Type B pancreatic cell (in vitro differentiated cells): ENCODE results near the gene CD8B2. TPM values are rescaled to one million over a fixed set of nuclear protein-coding genes. Genes with fewer than 3 reads are reported as not detected.
"Not testable (repeated sequence)": the region's sequence is repeated elsewhere in the genome, so short reads cannot be mapped to it uniquely, and the experiment has no call there.

Experiments
- DNase-seq: peaks from one replicate; pipeline ENCODE4 v3.0.0; 2021; ENCODE audit warnings: mixed read lengths; ENCODE audit not compliant: unreplicated experiment; ENCODE audit errors: extremely low spot score
- H3K27ac Mint-ChIP-seq: 2 replicates; pipeline ENCODE4 v1.8.0; 2021; ENCODE audit warnings: mild to moderate bottlenecking, mixed read lengths
- H3K27me3 Mint-ChIP-seq: 2 replicates; pipeline ENCODE4 v1.8.0; 2021; ENCODE audit warnings: mixed read lengths
- H3K36me3 Mint-ChIP-seq: 2 replicates; pipeline ENCODE4 v1.8.0; 2021; ENCODE audit warnings: mixed read lengths
- H3K4me1 Mint-ChIP-seq: one replicate; pipeline ENCODE4 v1.8.0; 2021; ENCODE audit warnings: mixed read lengths; ENCODE audit not compliant: unreplicated experiment
- H3K4me3 Mint-ChIP-seq: 2 replicates; pipeline ENCODE4 v1.8.0; 2021; ENCODE audit warnings: mild to moderate bottlenecking, mixed read lengths
- H3K9me3 Mint-ChIP-seq: 2 replicates; pipeline ENCODE4 v1.8.0; 2021; ENCODE audit warnings: mixed read lengths
- long read RNA-seq: library from polyadenylated mRNA; unstranded; transcript quantifications from one replicate; pipeline ENCODE4 v2.0.0, GENCODE V29; 2020
- total RNA-seq: library from RNA; stranded (reverse); gene quantifications from 2 replicates; pipeline ENCODE4 v1.2.1, GENCODE V29; 2021; ENCODE audit warnings: low replicate concordance
- TF ChIP-seq, protein P1 (sequence below): fragments of 200-600 bp; sonication (generic); conservative IDR thresholded peaks from 2 replicates; pipeline ENCODE4 v1.5.0; 2021; ENCODE audit warnings: antibody characterized with exemption, mild to moderate bottlenecking

Gene CD8B2
- total RNA-seq = 0.31 TPM in 2 replicates
- long read RNA-seq, full-length matches to known transcripts = 1 of 2 reads
- long read RNA-seq, partial matches to known transcripts = 0 of 2 reads
- long read RNA-seq, other reads (novel, unspliced or antisense) = 1 of 2 reads

DNA sequence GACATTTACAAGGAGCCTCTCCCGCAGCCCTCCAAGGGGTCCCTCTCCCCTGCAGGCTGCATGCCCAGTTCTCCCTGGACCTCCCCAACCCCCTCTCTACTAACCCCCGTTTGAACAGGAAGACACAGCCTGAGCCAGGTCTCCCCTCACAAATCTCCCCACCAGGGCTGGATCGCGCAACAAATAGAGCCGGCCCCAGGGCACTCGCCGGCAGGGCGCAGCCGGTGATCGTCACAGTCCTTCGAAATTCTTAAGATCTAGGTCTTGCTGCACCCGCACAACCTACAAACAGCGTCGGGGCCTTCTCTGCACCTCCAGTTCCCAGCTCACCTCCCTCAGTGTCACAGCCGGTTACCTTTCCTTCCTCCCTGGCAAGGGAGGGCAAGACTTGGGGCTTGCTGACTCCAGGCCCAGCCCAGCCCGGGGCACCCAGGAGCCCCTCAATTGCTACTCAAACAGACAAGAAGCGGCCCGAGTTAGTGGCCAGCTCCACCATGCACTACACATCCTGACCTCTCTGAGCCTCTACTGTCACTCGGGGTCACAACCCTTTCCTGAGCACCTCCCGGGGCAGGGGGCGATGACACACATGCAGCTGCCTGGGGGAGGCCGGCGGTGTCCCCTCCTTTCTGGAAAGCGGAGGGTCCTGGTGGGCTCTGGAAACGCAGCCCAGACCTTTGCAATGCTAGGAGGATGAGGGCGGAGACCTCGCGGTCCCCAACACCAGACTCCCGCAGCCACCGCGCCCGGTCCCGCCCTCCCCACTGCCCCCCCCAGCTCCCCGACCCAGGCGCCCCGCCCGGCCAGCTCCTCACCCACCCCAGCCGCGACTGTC is at the start of gene CD8B2:
Gene CD8B2, plus strand, starts transcription at position 814 of the 835 bp plus-strand sequence. CDS start 63 bp downstream, outside the sequence.
- DNase-seq = not testable (repeated sequence)

DNA sequence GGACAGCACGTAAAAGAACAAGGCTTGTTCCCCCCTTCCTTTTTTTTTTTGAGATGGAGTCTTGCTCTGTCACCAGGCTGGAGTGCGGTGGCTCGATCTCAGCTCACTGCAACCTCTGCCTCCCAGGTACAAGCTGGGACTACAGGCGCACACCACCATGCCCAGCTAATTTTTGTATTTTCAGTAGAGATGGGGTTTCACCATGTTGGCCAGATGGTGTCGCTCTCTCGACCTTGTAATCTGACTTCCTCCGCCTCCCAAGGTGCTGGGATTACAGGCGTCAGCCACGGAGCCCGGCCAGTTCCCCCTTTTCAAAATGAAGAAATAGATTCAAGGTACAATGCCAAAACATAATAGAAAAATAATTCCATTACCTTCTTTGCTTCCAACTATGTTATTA is 25.3 kb upstream of the CD8B2 start:
- not testable (repeated sequence) for H3K9me3 Mint-ChIP-seq, H3K36me3 Mint-ChIP-seq, H3K4me1 Mint-ChIP-seq, H3K27ac Mint-ChIP-seq, H3K27me3 Mint-ChIP-seq, H3K4me3 Mint-ChIP-seq, DNase-seq
- TF ChIP-seq, protein P1, sequence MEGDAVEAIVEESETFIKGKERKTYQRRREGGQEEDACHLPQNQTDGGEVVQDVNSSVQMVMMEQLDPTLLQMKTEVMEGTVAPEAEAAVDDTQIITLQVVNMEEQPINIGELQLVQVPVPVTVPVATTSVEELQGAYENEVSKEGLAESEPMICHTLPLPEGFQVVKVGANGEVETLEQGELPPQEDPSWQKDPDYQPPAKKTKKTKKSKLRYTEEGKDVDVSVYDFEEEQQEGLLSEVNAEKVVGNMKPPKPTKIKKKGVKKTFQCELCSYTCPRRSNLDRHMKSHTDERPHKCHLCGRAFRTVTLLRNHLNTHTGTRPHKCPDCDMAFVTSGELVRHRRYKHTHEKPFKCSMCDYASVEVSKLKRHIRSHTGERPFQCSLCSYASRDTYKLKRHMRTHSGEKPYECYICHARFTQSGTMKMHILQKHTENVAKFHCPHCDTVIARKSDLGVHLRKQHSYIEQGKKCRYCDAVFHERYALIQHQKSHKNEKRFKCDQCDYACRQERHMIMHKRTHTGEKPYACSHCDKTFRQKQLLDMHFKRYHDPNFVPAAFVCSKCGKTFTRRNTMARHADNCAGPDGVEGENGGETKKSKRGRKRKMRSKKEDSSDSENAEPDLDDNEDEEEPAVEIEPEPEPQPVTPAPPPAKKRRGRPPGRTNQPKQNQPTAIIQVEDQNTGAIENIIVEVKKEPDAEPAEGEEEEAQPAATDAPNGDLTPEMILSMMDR = peak; percentile 47

More for the DNA sequence above, at the start of gene CD8B2:
- not testable (repeated sequence) for H3K4me3 Mint-ChIP-seq, H3K4me1 Mint-ChIP-seq, H3K36me3 Mint-ChIP-seq, H3K9me3 Mint-ChIP-seq, H3K27ac Mint-ChIP-seq
- peaks cover 24% of the 10 kb centered on the region for H3K27me3 Mint-ChIP-seq

DNA sequence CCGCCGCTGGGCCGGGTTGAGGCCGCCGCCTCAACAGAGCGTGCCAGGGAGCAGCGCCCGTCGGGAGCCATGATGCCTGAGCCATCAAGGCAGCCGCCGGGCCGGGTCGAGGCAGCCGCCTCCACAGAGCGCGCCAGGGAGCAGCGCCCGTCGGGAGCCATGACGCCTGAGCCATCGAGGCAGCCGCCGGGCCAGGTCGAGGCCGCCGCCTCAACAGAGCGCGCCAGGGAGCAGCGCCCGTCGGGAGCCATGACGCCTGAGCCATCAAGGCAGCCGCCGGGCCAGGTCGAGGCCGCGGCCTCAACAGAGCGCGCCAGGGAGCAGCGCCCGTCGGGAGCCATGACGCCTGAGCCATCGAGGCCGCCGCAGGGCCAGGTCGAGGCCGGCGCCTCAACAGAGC is 19.6 kb upstream of the CD8B2 start:
- not testable (repeated sequence) for H3K27me3 Mint-ChIP-seq, H3K4me1 Mint-ChIP-seq, DNase-seq, H3K36me3 Mint-ChIP-seq, H3K9me3 Mint-ChIP-seq, H3K27ac Mint-ChIP-seq, H3K4me3 Mint-ChIP-seq

DNA sequence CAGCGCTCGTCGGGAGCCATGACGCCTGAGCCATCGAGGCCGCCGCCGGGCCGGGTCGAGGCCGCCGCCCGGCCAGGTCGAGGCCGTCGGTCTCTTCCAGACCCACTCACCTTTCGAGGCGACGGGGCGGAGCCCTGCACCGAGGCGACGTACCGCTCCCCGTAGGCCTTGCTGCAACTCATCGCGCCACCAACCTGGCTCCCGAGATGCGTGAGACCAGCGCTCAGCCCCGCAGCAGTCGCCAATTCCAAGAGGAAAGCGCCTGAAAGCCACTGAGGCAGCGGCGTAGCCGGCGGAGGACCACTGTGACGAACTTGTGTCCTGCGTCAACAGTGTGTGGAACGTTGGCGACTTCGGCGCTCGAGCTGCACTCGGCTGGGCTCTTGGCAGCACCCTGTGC is 19.1 kb upstream of the CD8B2 start, which contains the start of gene RGPD3:
Gene RGPD3, minus strand, starts transcription at position 307 of the 400 bp plus-strand sequence. Its CDS starts 125 bp downstream, at position 182.
- not testable (repeated sequence) for H3K27me3 Mint-ChIP-seq, H3K27ac Mint-ChIP-seq, H3K36me3 Mint-ChIP-seq, DNase-seq, H3K9me3 Mint-ChIP-seq, H3K4me3 Mint-ChIP-seq, H3K4me1 Mint-ChIP-seq

DNA sequence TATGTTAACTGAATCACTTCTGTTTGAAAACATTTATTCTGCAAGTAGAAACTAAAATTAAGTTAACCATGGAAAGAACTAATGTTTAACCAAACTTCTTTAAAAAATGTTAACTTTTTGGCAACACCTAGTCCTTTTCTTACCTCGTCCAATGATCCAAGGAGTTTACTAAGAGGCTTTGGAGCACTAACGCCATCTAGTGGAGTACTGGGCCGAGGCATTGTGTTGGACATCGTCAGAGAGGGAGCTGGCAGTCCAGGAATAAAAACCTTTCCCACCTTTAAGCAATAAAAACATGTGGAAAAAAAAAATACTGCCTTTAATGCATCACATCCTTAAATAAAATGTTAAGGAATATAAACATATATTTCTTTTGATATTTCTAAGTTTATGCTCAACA is 16.5 kb upstream of the CD8B2 start:
- not testable (repeated sequence) for H3K4me1 Mint-ChIP-seq, DNase-seq, H3K27ac Mint-ChIP-seq, H3K4me3 Mint-ChIP-seq, H3K36me3 Mint-ChIP-seq, H3K9me3 Mint-ChIP-seq, H3K27me3 Mint-ChIP-seq
- TF ChIP-seq, protein P1 = peak; percentile 64

DNA sequence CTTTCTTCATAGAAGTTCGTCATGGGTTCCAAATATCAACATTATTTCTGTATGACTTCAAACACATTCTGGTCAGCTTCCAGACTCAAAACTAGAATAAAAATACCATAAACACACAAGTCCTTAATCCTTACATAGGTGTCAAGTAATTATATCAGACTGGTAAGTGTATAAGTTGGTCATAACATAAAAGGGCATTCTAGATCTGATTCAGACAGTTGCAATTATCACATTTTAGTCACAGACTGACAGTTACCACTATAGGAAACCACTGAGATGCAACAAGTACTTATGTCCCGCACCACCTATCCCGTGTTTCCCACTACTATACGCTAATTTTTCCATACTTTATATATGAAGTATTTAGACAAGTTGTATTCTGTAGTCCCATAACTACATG is 9.5 kb upstream of the CD8B2 start:
- H3K27me3 Mint-ChIP-seq, H3K27ac Mint-ChIP-seq, H3K9me3 Mint-ChIP-seq, DNase-seq, H3K4me3 Mint-ChIP-seq, H3K4me1 Mint-ChIP-seq, H3K36me3 Mint-ChIP-seq: not testable (repeated sequence)

DNA sequence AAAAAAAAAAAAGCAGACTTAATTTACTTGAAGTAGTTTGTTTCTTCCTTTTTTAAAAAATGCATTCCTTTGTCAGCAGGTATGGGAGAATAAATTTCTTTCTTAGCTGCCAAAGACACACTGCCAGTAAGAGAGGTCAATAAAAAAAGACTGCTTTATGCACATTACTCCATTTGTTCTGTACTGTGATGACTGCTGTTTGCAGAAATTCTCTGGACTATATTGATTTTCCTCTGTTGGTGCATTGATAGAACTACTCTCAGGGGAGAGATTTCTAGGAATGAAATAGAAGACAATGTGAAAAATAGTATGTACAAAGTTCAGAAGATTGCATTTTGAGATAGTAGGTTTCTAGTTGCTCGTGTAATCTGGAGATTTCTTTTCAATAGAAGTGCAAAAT is 7.6 kb upstream of the CD8B2 start:
- DNase-seq, H3K4me1 Mint-ChIP-seq, H3K4me3 Mint-ChIP-seq, H3K9me3 Mint-ChIP-seq, H3K27ac Mint-ChIP-seq, H3K36me3 Mint-ChIP-seq, H3K27me3 Mint-ChIP-seq: not testable (repeated sequence)

DNA sequence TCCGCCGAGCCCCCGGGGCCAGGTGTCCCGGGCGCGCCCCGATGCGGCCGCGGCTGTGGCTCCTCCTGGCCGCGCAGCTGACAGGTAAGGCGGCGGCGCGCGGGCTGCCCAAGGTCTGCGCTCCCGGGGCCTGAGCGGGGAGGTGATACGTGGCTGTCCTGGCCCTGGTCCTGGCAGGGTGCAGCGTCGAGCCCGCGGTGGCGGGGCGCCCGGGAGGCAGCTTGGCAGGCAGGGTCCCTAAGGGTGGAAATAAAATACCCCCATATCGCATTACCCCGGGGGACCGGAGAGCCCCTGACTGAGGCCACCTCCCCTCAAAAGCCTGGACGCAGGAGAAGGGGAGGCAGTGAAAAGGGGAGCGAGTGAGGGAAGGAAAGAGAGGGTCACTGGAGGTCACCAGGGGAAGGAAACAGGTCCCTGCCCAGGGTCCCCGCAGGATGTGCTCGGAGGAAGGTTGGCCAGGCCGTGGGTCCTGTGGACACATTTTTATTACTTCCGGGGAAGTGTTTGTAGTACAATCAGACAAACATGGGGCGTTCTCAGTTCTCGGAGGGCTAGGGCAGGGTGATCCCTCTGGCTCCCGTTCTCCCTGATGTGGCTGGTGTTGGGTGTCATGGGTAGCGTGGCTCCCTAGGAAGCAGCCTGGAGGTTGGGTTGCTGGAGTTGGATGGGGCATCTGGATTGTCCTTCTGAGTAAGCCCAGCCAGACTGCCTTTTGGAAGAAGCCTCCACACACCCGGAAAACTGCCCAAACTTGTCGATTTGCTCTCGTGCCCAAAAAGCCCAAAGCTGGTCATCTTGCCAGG is 425 bp downstream of the CD8B2 start:
- H3K27me3 Mint-ChIP-seq = peaks cover 24% of the 10 kb centered on the region
- DNase-seq, H3K36me3 Mint-ChIP-seq, H3K27ac Mint-ChIP-seq, H3K4me1 Mint-ChIP-seq, H3K9me3 Mint-ChIP-seq, H3K4me3 Mint-ChIP-seq: not testable (repeated sequence)

DNA sequence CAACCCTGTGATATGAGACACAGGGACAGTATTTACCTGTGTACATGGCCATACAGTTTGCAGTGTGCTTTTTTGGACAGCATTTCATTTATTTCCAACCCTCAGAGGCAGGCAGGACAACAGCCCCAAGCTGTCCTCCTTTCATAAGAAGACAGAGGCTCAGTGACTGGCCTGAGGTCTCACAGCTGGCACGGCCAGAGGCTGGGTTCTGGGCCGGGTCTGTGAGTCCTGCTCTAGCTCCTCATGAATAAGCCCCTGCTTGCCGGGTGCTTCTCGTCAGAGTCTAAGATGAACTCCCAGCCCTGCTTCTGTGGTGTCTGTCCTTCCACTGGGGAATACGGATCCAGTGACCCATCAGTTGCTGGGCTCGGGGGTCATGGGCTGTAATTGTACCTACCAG is 2.5 kb downstream of the CD8B2 start:
- H3K27me3 Mint-ChIP-seq = peaks cover 20% of the 10 kb centered on the region
- not testable (repeated sequence) for H3K36me3 Mint-ChIP-seq, H3K4me1 Mint-ChIP-seq, H3K27ac Mint-ChIP-seq, DNase-seq, H3K4me3 Mint-ChIP-seq, H3K9me3 Mint-ChIP-seq

DNA sequence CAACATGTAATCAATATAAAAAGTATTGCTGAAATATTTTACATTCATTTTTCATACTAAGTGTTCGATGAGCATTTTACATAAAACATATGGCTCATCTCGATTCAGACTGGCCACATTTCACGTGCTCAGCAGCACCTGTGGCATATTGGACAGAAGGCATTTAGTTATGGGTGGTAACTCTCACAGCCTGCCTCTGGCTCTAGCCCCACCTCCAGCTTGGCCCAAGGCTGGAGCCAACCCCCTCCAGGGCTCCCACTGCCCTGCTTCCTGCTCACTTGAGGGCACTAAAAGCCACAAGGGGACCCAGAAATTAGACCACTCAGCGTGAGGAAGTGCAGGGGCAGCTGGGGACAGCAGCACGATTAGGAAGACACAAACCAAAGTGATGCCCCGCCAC is 5.2 kb downstream of the CD8B2 start:
- H3K9me3 Mint-ChIP-seq, DNase-seq, H3K36me3 Mint-ChIP-seq, H3K4me1 Mint-ChIP-seq, H3K4me3 Mint-ChIP-seq, H3K27me3 Mint-ChIP-seq, H3K27ac Mint-ChIP-seq: not testable (repeated sequence)

DNA sequence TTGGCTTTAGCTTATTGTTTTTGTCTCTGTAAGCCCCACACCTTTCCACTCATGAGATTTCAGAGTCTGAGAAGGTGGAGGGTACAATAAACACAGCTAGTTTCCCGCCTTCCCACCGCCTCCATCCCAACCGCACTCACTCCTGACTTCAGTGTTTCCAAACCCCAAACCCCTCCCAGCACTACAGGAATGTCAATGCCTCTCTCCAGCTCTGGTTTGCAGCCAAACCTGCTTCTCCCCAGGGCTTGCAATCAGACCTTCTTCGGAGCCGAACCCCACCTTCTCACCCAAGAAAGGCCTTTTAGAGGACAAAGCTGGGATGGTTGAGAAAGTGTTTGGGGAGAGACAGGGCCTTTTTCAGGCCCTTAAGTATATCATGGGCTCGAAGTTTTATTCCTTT is 5.7 kb downstream of the CD8B2 start:
- H3K27me3 Mint-ChIP-seq, H3K27ac Mint-ChIP-seq, DNase-seq, H3K9me3 Mint-ChIP-seq, H3K4me1 Mint-ChIP-seq, H3K36me3 Mint-ChIP-seq, H3K4me3 Mint-ChIP-seq: not testable (repeated sequence)
